Activated naive CD8-positive, alpha-beta T cell (primary cell): Measurements from ENCODE around the gene ZDHHC22.
A peak's percentile ranks its signal among the peaks of the same experiment; 100 is the strongest.

Experiments used
- H3K27ac Mint-ChIP-seq: one replicate; pipeline ENCODE4 v1.8.0; 2021; ENCODE audit warnings: mixed read lengths
- H3K27me3 Mint-ChIP-seq: one replicate; pipeline ENCODE4 v1.8.0; 2021; ENCODE audit warnings: mixed read lengths
- H3K36me3 Mint-ChIP-seq: one replicate; pipeline ENCODE4 v1.8.0; 2021; ENCODE audit warnings: mixed read lengths
- H3K4me1 Mint-ChIP-seq: one replicate; pipeline ENCODE4 v1.8.0; 2021; ENCODE audit warnings: low read depth, mixed read lengths
- H3K4me3 Mint-ChIP-seq: one replicate; pipeline ENCODE4 v1.8.0; 2021; ENCODE audit warnings: mild to moderate bottlenecking, mixed read lengths
- H3K9me3 Mint-ChIP-seq: one replicate; pipeline ENCODE4 v1.8.0; 2021; ENCODE audit warnings: low read depth, mixed read lengths

ZDHHC22 gene

GRCh38 chr14:77125281-77125801 is 16.2 kb downstream of the ZDHHC22 start:
- H3K4me1 Mint-ChIP-seq, result peaks cover 21% of the 10 kb centered on the region
- H3K36me3 Mint-ChIP-seq, result peaks cover 9% of the 10 kb centered on the region
- H3K27ac Mint-ChIP-seq, result no peak overlapping the region
- H3K27me3 Mint-ChIP-seq, result peaks cover 15% of the 10 kb centered on the region
- no peaks in the 10 kb centered on the region for H3K9me3 Mint-ChIP-seq
- H3K4me3 Mint-ChIP-seq, result peak overlapping the region; percentile 78

GRCh38 chr14:77124345-77125280 is 17.0 kb downstream of the ZDHHC22 start:
- no peaks in the 10 kb centered on the region for H3K9me3 Mint-ChIP-seq
- peaks cover 15% of the 10 kb centered on the region for H3K27me3 Mint-ChIP-seq
- no peak overlapping the region for H3K27ac Mint-ChIP-seq
- peak overlapping the region; percentile 73 for H3K4me3 Mint-ChIP-seq
- peaks cover 11% of the 10 kb centered on the region for H3K36me3 Mint-ChIP-seq
- peaks cover 21% of the 10 kb centered on the region for H3K4me1 Mint-ChIP-seq

- H3K4me3 Mint-ChIP-seq, result peak overlapping the region; percentile 73
- no peaks in the 10 kb centered on the region for H3K9me3 Mint-ChIP-seq
- H3K27ac Mint-ChIP-seq, result no peak overlapping the region
- peaks cover 15% of the 10 kb centered on the region for H3K27me3 Mint-ChIP-seq
- H3K36me3 Mint-ChIP-seq, result peaks cover 12% of the 10 kb centered on the region
- peaks cover 21% of the 10 kb centered on the region for H3K4me1 Mint-ChIP-seq
These were observed 17.9 kb downstream of the ZDHHC22 start for GRCh38 chr14:77123381-77124325.

GRCh38 chr14:77122526-77123125 is 19.0 kb downstream of the ZDHHC22 start:
- H3K4me1 Mint-ChIP-seq, result peaks cover 21% of the 10 kb centered on the region
- H3K27ac Mint-ChIP-seq, result no peak overlapping the region

GRCh38 chr14:77120771-77121743 is 20.5 kb downstream of the ZDHHC22 start:
- no peaks in the 10 kb centered on the region for H3K9me3 Mint-ChIP-seq
- H3K27ac Mint-ChIP-seq, result peak overlapping the region; percentile 50
- H3K27me3 Mint-ChIP-seq, result peaks cover 5% of the 10 kb centered on the region
- no peak overlapping the region for H3K4me3 Mint-ChIP-seq
- H3K4me1 Mint-ChIP-seq, result peaks cover 21% of the 10 kb centered on the region
- peaks cover 15% of the 10 kb centered on the region for H3K36me3 Mint-ChIP-seq

More at GRCh38 chr14:77122526-77123125, 19.0 kb downstream of the ZDHHC22 start:
- Mint-ChIP-seq H3K36me3 (peaks cover 12% of the 10 kb centered on the region), H3K4me3 (no peak overlapping the region), H3K9me3 (no peaks in the 10 kb centered on the region), H3K27me3 (peaks cover 12% of the 10 kb centered on the region)

GRCh38 chr14:77119851-77120250 is 21.7 kb downstream of the ZDHHC22 start:
- Mint-ChIP-seq H3K27ac (no peak overlapping the region), H3K4me1 (peaks cover 16% of the 10 kb centered on the region)

GRCh38 chr14:77116172-77116817 is 25.3 kb downstream of the ZDHHC22 start:
- Mint-ChIP-seq H3K36me3 (peaks cover 17% of the 10 kb centered on the region), H3K4me1 (peaks cover 6% of the 10 kb centered on the region), H3K4me3 (no peak overlapping the region), H3K9me3 (no peaks in the 10 kb centered on the region), H3K27ac (no peak overlapping the region), H3K27me3 (no peaks in the 10 kb centered on the region)

More at GRCh38 chr14:77119851-77120250, 21.7 kb downstream of the ZDHHC22 start:
- Mint-ChIP-seq H3K9me3 (no peaks in the 10 kb centered on the region), H3K27me3 (no peaks in the 10 kb centered on the region), H3K4me3 (no peak overlapping the region), H3K36me3 (peaks cover 15% of the 10 kb centered on the region)

GRCh38 chr14:77114609-77115008 is 27.0 kb downstream of the ZDHHC22 start:
- peaks cover 13% of the 10 kb centered on the region for H3K36me3 Mint-ChIP-seq
- no peaks in the 10 kb centered on the region for H3K27me3 Mint-ChIP-seq
- H3K27ac Mint-ChIP-seq, result no peak overlapping the region
- no peak overlapping the region for H3K4me3 Mint-ChIP-seq
- no peaks in the 10 kb centered on the region for H3K9me3 Mint-ChIP-seq
- no peaks in the 10 kb centered on the region for H3K4me1 Mint-ChIP-seq

GRCh38 chr14:77113644-77114043 is 27.9 kb downstream of the ZDHHC22 start:
- H3K36me3 Mint-ChIP-seq, result peaks cover 17% of the 10 kb centered on the region
- H3K27ac Mint-ChIP-seq, result no peak overlapping the region
- no peaks in the 10 kb centered on the region for H3K4me1 Mint-ChIP-seq
- no peaks in the 10 kb centered on the region for H3K9me3 Mint-ChIP-seq
- H3K4me3 Mint-ChIP-seq, result no peak overlapping the region
- no peaks in the 10 kb centered on the region for H3K27me3 Mint-ChIP-seq

GRCh38 chr14:77111021-77111420 is 30.6 kb downstream of the ZDHHC22 start:
- no peaks in the 10 kb centered on the region for H3K4me1 Mint-ChIP-seq

GRCh38 chr14:77110286-77110685 is 31.3 kb downstream of the ZDHHC22 start:
- Mint-ChIP-seq H3K36me3 (peaks cover 23% of the 10 kb centered on the region), H3K27me3 (no peaks in the 10 kb centered on the region), H3K4me1 (no peaks in the 10 kb centered on the region), H3K27ac (no peak overlapping the region), H3K9me3 (no peaks in the 10 kb centered on the region), H3K4me3 (no peak overlapping the region)

More at GRCh38 chr14:77111021-77111420, 30.6 kb downstream of the ZDHHC22 start:
- H3K27me3 Mint-ChIP-seq, result no peaks in the 10 kb centered on the region
- H3K4me3 Mint-ChIP-seq, result no peak overlapping the region
- peaks cover 23% of the 10 kb centered on the region for H3K36me3 Mint-ChIP-seq
- no peak overlapping the region for H3K27ac Mint-ChIP-seq
- no peaks in the 10 kb centered on the region for H3K9me3 Mint-ChIP-seq

- H3K4me1 Mint-ChIP-seq, result peaks cover 1% of the 10 kb centered on the region
- H3K4me3 Mint-ChIP-seq, result no peak overlapping the region
- H3K27me3 Mint-ChIP-seq, result no peaks in the 10 kb centered on the region
- no peaks in the 10 kb centered on the region for H3K9me3 Mint-ChIP-seq
- no peak overlapping the region for H3K27ac Mint-ChIP-seq
- peaks cover 22% of the 10 kb centered on the region for H3K36me3 Mint-ChIP-seq
These were observed 31.9 kb downstream of the ZDHHC22 start for GRCh38 chr14:77109656-77110055.

GRCh38 chr14:77108753-77109152 is 32.8 kb downstream of the ZDHHC22 start:
- Mint-ChIP-seq H3K27ac (no peak overlapping the region), H3K4me1 (peaks cover 5% of the 10 kb centered on the region), H3K4me3 (no peak overlapping the region), H3K36me3 (peaks cover 22% of the 10 kb centered on the region), H3K27me3 (no peaks in the 10 kb centered on the region), H3K9me3 (no peaks in the 10 kb centered on the region)
